OCI-LY3 (cell line): Measurements from ENCODE around the gene POLR2E.

Source experiments
- CTCF ChIP-seq: fragments of 200-600, 300-600 bp; sonication (generic); IDR thresholded peaks from 2 replicates; pipeline ENCODE4 v1.5.1; 2014; ENCODE audit warnings: antibody characterized with exemption, low read length, low read depth
- EZH2phosphoT487 ChIP-seq: fragments of 200-600 bp; shearing (Covaris generic); IDR thresholded peaks from 2 replicates; pipeline ENCODE4 v1.6.1; 2018; ENCODE audit warnings: antibody characterized with exemption, mixed run types, low read depth

GRCh38 chr19:1046836-1047695, 48.1 kb downstream of the POLR2E start:
- TF ChIP-seq CTCF = no peak
- TF ChIP-seq EZH2phosphoT487 = no peak
